ENCODE data around the gene AOX1. TPM values are rescaled to one million over a fixed set of nuclear protein-coding genes. Genes with fewer than 3 reads are reported as not detected.

AOX1 gene
- total and polyA plus RNA-seq, 4 donors: 9.9 to 1,131 (median 486) TPM

DNA sequence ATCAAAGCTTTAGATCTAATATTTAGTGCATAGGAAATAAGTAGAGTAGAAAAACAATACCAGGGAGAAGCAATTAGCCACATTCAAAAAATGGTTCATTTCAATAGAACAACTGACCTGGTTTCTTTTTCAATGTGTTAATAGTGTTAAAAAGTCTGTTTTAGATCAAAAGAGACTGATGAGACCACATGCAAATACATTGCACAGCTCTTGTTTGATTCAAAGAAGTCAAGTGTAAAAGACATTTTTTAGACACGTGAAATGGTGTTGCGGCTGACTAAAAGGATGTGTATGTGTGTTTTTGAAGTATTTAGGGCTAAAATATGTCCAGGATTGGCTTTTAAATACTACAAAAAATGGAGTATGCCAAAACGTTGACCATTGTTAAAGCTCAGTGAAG, 1.2 kb upstream of the AOX1 start (continued):
- TF ChIP-seq, protein P1, sequence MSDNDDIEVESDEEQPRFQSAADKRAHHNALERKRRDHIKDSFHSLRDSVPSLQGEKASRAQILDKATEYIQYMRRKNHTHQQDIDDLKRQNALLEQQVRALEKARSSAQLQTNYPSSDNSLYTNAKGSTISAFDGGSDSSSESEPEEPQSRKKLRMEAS (IDR thresholded peaks at IDR 0.05): no peak
- TF ChIP-seq HNF4A (conservative IDR thresholded peaks at IDR 0.05): no peak

DNA sequence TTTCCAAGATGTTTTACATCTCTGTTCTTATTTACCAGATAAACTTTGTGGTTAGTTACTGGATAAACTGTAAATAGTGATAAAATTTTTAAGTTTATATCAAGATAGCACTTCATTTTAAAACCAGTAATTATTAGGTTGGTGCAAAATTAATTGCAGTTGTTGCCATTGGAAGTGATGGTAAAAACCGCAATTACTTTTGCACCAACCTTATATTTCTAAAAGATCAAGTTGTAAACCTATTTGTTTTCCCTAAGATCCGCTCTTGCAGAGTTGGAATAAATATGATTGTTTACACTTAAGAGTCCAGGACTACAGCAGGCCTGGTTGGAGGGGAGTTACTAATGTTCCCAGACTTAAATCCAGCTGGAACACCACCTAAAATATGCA, 479 bp upstream of the AOX1 start:
- DNase-seq (ENCODE audit: low spot score): no peak
- TF ChIP-seq SP1 (IDR thresholded peaks at IDR 0.05) (no peak), GABPA (IDR thresholded peaks at IDR 0.05 in 1 of 2, conservative IDR thresholded peaks at IDR 0.05 in 1 of 2) (no peak), FOXA1 (IDR thresholded peaks at IDR 0.05) (no peak), TAF1 (conservative IDR thresholded peaks at IDR 0.05) (no peak), JUND (IDR thresholded peaks at IDR 0.05) (no peak)
- TF ChIP-seq, protein P2, sequence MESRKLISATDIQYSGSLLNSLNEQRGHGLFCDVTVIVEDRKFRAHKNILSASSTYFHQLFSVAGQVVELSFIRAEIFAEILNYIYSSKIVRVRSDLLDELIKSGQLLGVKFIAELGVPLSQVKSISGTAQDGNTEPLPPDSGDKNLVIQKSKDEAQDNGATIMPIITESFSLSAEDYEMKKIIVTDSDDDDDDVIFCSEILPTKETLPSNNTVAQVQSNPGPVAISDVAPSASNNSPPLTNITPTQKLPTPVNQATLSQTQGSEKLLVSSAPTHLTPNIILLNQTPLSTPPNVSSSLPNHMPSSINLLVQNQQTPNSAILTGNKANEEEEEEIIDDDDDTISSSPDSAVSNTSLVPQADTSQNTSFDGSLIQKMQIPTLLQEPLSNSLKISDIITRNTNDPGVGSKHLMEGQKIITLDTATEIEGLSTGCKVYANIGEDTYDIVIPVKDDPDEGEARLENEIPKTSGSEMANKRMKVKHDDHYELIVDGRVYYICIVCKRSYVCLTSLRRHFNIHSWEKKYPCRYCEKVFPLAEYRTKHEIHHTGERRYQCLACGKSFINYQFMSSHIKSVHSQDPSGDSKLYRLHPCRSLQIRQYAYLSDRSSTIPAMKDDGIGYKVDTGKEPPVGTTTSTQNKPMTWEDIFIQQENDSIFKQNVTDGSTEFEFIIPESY (IDR thresholded peaks at IDR 0.05): no peak
- TF ChIP-seq, protein P1 (IDR thresholded peaks at IDR 0.05): no peak
- TF ChIP-seq, protein P3, sequence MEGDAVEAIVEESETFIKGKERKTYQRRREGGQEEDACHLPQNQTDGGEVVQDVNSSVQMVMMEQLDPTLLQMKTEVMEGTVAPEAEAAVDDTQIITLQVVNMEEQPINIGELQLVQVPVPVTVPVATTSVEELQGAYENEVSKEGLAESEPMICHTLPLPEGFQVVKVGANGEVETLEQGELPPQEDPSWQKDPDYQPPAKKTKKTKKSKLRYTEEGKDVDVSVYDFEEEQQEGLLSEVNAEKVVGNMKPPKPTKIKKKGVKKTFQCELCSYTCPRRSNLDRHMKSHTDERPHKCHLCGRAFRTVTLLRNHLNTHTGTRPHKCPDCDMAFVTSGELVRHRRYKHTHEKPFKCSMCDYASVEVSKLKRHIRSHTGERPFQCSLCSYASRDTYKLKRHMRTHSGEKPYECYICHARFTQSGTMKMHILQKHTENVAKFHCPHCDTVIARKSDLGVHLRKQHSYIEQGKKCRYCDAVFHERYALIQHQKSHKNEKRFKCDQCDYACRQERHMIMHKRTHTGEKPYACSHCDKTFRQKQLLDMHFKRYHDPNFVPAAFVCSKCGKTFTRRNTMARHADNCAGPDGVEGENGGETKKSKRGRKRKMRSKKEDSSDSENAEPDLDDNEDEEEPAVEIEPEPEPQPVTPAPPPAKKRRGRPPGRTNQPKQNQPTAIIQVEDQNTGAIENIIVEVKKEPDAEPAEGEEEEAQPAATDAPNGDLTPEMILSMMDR (IDR thresholded peaks at IDR 0.05; ENCODE audit: low read depth, low read length, missing input control): no peak
- Histone ChIP-seq H3K27me3 (ENCODE audit: control insufficient read depth in 4 of 4, insufficient read depth in 4 of 4, low read length in 3 of 4) (no peaks in the 10 kb centered on the region), H3K36me3 (ENCODE audit: control insufficient read depth in 4 of 4, insufficient read depth in 3 of 4, low read depth in 1 of 4, low read length in 3 of 4) (peaks cover 0 to 5% (median under 1%) of the 10 kb centered on the region in 4 donors), H3K4me3 (ENCODE audit: low read depth in 1 of 3, low read length in 3 of 3) (peak overlapping the region; percentile 67 to 94 (median 89)), H3K27ac (ENCODE audit: low read depth in 1 of 2, low read length in 2 of 2) (no peak overlapping the region), H3K9ac (ENCODE audit: low read depth in 1 of 2, low read length in 2 of 2) (no peak overlapping the region), H3K4me1 (ENCODE audit: control insufficient read depth in 4 of 4, insufficient read depth in 4 of 4, low read length in 3 of 4) (peaks cover 2 to 32% (median 24%) of the 10 kb centered on the region in 4 donors), H3K9me3 (ENCODE audit: control insufficient read depth in 4 of 4, low read length in 3 of 4) (no peaks in the 10 kb centered on the region)
- 18% methylated on average over 2 of the region's 2 CpGs for WGBS

DNA sequence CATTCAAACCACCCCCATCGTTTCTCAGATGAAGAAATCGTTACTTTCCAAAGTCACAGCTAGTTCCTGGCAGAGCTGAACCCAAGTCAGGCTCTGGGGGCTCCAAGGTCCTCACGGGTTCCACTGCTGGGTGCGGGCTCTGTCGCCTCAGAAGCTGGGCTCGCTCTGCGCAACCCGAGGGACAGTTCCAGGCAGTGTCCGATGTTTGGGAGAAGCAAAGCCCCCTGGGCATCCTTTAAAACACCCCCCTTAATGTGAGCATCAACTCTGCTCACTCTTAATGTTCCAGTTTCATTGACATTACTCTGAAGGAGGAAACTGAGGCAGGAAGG, 796 bp downstream of the AOX1 start:
- H3K4me1 ChIP-seq (ENCODE audit: control insufficient read depth in 4 of 4, insufficient read depth in 4 of 4, low read length in 3 of 4): peaks cover 4 to 44% (median 36%) of the 10 kb centered on the region in 4 donors
- H3K27me3 ChIP-seq (ENCODE audit: control insufficient read depth in 4 of 4, insufficient read depth in 4 of 4, low read length in 3 of 4): no peaks in the 10 kb centered on the region
- DNase-seq (ENCODE audit: low spot score): no peak
- peak overlapping the region; percentile 81 to 93 for H3K27ac ChIP-seq (ENCODE audit: low read depth in 1 of 2, low read length in 2 of 2)
- WGBS: 37% methylated on average over 9 of the region's 9 CpGs
- no peak for TF ChIP-seq HNF4G (IDR thresholded peaks at IDR 0.05)
- TF ChIP-seq, protein P3 (IDR thresholded peaks at IDR 0.05; ENCODE audit: low read depth, low read length, missing input control): no peak
- TF ChIP-seq RAD21 (IDR thresholded peaks at IDR 0.05): no peak
- TF ChIP-seq, protein P1 (IDR thresholded peaks at IDR 0.05): no peak
- TF ChIP-seq EGR1 (IDR thresholded peaks at IDR 0.05; ENCODE audit: low read depth in 2 of 2): no peak
- TF ChIP-seq, protein P4, sequence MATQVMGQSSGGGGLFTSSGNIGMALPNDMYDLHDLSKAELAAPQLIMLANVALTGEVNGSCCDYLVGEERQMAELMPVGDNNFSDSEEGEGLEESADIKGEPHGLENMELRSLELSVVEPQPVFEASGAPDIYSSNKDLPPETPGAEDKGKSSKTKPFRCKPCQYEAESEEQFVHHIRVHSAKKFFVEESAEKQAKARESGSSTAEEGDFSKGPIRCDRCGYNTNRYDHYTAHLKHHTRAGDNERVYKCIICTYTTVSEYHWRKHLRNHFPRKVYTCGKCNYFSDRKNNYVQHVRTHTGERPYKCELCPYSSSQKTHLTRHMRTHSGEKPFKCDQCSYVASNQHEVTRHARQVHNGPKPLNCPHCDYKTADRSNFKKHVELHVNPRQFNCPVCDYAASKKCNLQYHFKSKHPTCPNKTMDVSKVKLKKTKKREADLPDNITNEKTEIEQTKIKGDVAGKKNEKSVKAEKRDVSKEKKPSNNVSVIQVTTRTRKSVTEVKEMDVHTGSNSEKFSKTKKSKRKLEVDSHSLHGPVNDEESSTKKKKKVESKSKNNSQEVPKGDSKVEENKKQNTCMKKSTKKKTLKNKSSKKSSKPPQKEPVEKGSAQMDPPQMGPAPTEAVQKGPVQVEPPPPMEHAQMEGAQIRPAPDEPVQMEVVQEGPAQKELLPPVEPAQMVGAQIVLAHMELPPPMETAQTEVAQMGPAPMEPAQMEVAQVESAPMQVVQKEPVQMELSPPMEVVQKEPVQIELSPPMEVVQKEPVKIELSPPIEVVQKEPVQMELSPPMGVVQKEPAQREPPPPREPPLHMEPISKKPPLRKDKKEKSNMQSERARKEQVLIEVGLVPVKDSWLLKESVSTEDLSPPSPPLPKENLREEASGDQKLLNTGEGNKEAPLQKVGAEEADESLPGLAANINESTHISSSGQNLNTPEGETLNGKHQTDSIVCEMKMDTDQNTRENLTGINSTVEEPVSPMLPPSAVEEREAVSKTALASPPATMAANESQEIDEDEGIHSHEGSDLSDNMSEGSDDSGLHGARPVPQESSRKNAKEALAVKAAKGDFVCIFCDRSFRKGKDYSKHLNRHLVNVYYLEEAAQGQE (IDR thresholded peaks at IDR 0.05): no peak
- TF ChIP-seq, protein P5, sequence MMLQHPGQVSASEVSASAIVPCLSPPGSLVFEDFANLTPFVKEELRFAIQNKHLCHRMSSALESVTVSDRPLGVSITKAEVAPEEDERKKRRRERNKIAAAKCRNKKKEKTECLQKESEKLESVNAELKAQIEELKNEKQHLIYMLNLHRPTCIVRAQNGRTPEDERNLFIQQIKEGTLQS (IDR thresholded peaks at IDR 0.05): no peak
- TF ChIP-seq NR2F2 (IDR thresholded peaks at IDR 0.05): no peak
- TF ChIP-seq, protein P2 (IDR thresholded peaks at IDR 0.05): no peak
- no peak for TF ChIP-seq TAF1 (conservative IDR thresholded peaks at IDR 0.05)
- TF ChIP-seq YY1 (IDR thresholded peaks at IDR 0.05): no peak
- no peak for TF ChIP-seq JUND (IDR thresholded peaks at IDR 0.05)
- H3K9ac ChIP-seq (ENCODE audit: low read depth in 1 of 2, low read length in 2 of 2): peak overlapping the region; percentile 87 to 97
- no peaks in the 10 kb centered on the region for H3K9me3 ChIP-seq (ENCODE audit: control insufficient read depth in 4 of 4, low read length in 3 of 4)
- H3K36me3 ChIP-seq (ENCODE audit: control insufficient read depth in 4 of 4, insufficient read depth in 3 of 4, low read depth in 1 of 4, low read length in 3 of 4): peaks cover 0 to 5% (median under 1%) of the 10 kb centered on the region in 4 donors
- H3K4me3 ChIP-seq (ENCODE audit: low read depth in 1 of 3, low read length in 3 of 3): peak overlapping the region; percentile 67 to 94 (median 89)

Measured in liver (tissue), 9 donors.